ENCODE data around the gene CA12.

GRCh38 chr15:63420333-63420747 is 38.7 kb upstream of the CA12 start:
- TF ChIP-seq CTCF (IDR thresholded peaks at IDR 0.05), result no peak
- TF ChIP-seq EZH2 (IDR thresholded peaks at IDR 0.05; ENCODE audit: borderline replicate concordance, insufficient read depth, low read depth, low read length, poor library complexity, severe bottlenecking), result no peak
